RWPE2 (cell line): Measurements from ENCODE around the gene PNLDC1.

Experiments
- ATAC-seq: fragments of 200-7000 bp; cut with Tn5 transposase; 3 replicates; pipeline ENCODE4 v1.9.1; 2021; ENCODE audit warnings: low read depth
- DNase-seq: peaks from one replicate; pipeline ENCODE4 v3.0.0-alpha.2; 2020; ENCODE audit warnings: low spot score
- H3K27ac ChIP-seq: fragments of 450-650 bp; 2 replicates; pipeline ENCODE4 v1.5.1; 2017; ENCODE audit warnings: mild to moderate bottlenecking; ENCODE audit not compliant: poor library complexity, severe bottlenecking
- H3K27me3 ChIP-seq: fragments of 250-450 bp; sonication (Bioruptor Pico); 2 replicates; pipeline ENCODE4 v1.5.1; 2021; ENCODE audit warnings: mild to moderate bottlenecking, moderate library complexity; ENCODE audit not compliant: insufficient read depth, poor library complexity, severe bottlenecking
- H3K36me3 ChIP-seq: fragments of 250-450 bp; sonication (Bioruptor Pico); 2 replicates; pipeline ENCODE4 v1.5.1; 2020; ENCODE audit warnings: low read depth, mild to moderate bottlenecking, moderate library complexity
- H3K4me1 ChIP-seq: fragments of 250-450 bp; sonication (Bioruptor Pico); 2 replicates; pipeline ENCODE4 v1.5.1; 2021; ENCODE audit warnings: mild to moderate bottlenecking, moderate library complexity; ENCODE audit not compliant: insufficient read depth, poor library complexity, severe bottlenecking
- H3K4me3 ChIP-seq: fragments of 250-450 bp; sonication (Bioruptor Pico); 2 replicates; pipeline ENCODE4 v1.5.1; 2021; ENCODE audit warnings: mild to moderate bottlenecking, moderate library complexity; ENCODE audit not compliant: severe bottlenecking
- H3K9me3 ChIP-seq: fragments of 250-450 bp; sonication (Bioruptor Pico); 2 replicates; pipeline ENCODE4 v1.5.1; 2021; ENCODE audit warnings: mild to moderate bottlenecking, moderate library complexity; ENCODE audit not compliant: severe bottlenecking
- CTCF ChIP-seq: fragments of 450-650 bp; IDR thresholded peaks from one replicate; pipeline ENCODE4 v1.5.1; 2017; ENCODE audit warnings: mild to moderate bottlenecking, moderate library complexity; ENCODE audit not compliant: poor library complexity, severe bottlenecking

The PNLDC1 gene

GRCh38 chr6:159829526-159829925, 29.4 kb downstream of the PNLDC1 start:
- H3K27ac ChIP-seq, result no peak overlapping the region
- 0 out of 3 replicates have a peak, but pooled peaks have one; percentile 35 for ATAC-seq
- no peak for TF ChIP-seq CTCF

DNA sequence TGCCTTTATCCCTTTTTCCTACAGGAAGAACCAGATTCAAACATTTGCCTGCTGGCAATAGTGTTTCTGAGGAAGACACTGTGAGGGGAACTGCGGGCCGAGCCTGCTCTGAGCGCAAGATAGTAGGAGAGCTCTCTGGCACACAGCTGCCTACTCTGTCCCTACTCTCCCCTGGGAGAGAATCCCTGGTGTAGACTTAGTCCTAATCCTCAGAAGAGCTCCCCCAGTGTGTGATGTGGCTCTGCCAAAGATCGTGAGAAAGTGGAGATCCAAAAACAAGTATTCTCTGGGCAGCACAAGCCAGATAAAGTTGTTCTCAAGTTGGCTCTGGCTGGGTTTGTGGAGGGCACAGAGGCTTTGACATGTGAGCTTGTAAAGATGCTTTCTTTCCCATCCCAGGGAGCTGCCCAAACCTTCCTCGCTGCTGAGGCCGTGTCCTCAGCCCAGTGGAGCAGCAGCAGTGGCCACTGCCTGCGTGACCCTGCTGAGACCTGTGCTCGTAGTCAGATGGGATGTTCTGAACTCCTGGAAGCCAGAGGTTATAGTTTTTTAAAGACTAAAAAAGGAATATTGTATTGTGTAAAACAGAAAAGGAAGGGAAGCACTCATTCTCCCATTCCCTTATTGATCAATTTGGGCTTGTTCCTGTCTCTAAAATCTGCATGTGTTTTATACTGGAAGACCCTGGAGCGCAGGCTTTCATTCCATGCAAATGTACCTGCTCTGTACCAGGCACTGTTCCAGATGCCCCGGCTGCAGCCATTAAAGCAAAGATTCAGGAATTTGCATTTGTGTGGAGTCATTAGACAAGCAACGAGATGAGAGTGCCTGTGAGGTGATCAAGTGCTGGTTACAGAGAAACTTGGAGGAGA, 30.7 kb downstream of the PNLDC1 start:
- no peaks in the 10 kb centered on the region for H3K9me3 ChIP-seq
- H3K27ac ChIP-seq, result no peak overlapping the region
- H3K36me3 ChIP-seq, result no peaks in the 10 kb centered on the region
- H3K4me3 ChIP-seq, result no peak overlapping the region
- ATAC-seq (no peak), DNase-seq (no peak)
- no peaks in the 10 kb centered on the region for H3K27me3 ChIP-seq
- no peak for TF ChIP-seq CTCF
- peaks cover 5% of the 10 kb centered on the region for H3K4me1 ChIP-seq

More at GRCh38 chr6:159829526-159829925, 29.4 kb downstream of the PNLDC1 start:
- no peak for DNase-seq
- H3K4me1 ChIP-seq, result peaks cover 5% of the 10 kb centered on the region
- H3K9me3 ChIP-seq, result no peaks in the 10 kb centered on the region
- no peaks in the 10 kb centered on the region for H3K36me3 ChIP-seq
- no peak overlapping the region for H3K4me3 ChIP-seq
- H3K27me3 ChIP-seq, result no peaks in the 10 kb centered on the region

- no peak for DNase-seq
- no peak overlapping the region for H3K27ac ChIP-seq
- TF ChIP-seq CTCF, result no peak
- H3K4me1 ChIP-seq, result peaks cover 5% of the 10 kb centered on the region
- no peaks in the 10 kb centered on the region for H3K36me3 ChIP-seq
- H3K27me3 ChIP-seq, result no peaks in the 10 kb centered on the region
- H3K4me3 ChIP-seq, result no peak overlapping the region
- ATAC-seq, result no peak
- H3K9me3 ChIP-seq, result no peaks in the 10 kb centered on the region
Observed at GRCh38 chr6:159831373-159831679, 31.2 kb downstream of the PNLDC1 start.

DNA sequence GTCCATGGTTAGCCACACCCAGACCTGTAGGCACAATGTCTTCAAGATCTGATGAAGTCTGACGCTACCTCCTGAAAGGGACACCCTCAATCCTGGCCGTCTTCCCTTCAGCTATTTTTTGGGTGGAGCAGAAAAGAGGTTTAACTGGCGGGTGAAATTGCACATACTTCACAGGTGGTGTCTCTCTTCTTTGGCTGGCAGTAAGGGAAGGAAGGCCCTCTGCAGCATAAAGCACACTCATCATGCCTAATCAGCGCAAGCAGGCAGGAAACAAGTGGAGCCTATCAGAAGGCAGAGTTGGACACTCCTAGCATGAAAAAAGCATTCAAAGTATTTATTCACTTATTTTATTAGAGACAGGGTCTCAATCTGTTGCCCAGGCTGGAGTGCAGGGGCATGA, 32.9 kb downstream of the PNLDC1 start:
- H3K27ac ChIP-seq, result no peak overlapping the region
- no peaks in the 10 kb centered on the region for H3K9me3 ChIP-seq
- no peaks in the 10 kb centered on the region for H3K27me3 ChIP-seq
- no peak for TF ChIP-seq CTCF
- DNase-seq, result no peak
- H3K4me3 ChIP-seq, result no peak overlapping the region
- H3K4me1 ChIP-seq, result peaks cover 5% of the 10 kb centered on the region
- no peaks in the 10 kb centered on the region for H3K36me3 ChIP-seq
- ATAC-seq, result no peak

DNA sequence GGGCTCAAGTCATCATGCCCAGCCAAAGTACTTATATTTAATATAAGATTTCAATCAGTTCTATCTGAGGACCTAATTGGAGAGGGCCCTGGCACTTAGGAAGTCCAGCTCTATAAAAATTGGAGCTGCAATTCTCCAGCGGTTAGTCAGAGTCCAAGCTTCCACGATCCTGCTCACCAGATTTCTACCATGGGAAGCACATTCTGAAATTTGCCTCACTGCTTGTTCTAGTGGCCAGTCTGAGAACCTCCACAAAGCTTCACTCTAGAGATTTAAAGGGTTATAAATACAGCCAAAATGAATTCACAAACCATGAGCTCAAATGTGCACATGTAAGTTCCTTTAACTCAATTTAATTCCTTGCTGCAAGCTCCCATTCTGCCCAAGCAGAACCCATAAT, 33.5 kb downstream of the PNLDC1 start:
- DNase-seq (no peak), ATAC-seq (peak; percentile 43; the same call in 2 of the 3 replicates)
- H3K27me3 ChIP-seq, result no peaks in the 10 kb centered on the region
- no peaks in the 10 kb centered on the region for H3K9me3 ChIP-seq
- no peak overlapping the region for H3K27ac ChIP-seq
- H3K36me3 ChIP-seq, result no peaks in the 10 kb centered on the region
- no peak for TF ChIP-seq CTCF
- peaks cover 5% of the 10 kb centered on the region for H3K4me1 ChIP-seq
- no peak overlapping the region for H3K4me3 ChIP-seq
